Thyroid gland (tissue), 4 donors: ENCODE data around the gene NUBPL. TPM values are rescaled to one million over a fixed set of nuclear protein-coding genes. Genes with fewer than 3 reads are reported as not detected.

Source experiments
- DNase-seq, 2 donors: peaks; one replicate each; pipeline ENCODE4 v3.0.0-alpha.2; 2019
- H3K27ac ChIP-seq, 3 donors: fragments of 200-600 bp; sonication (generic); 1 replicate in 2 of 3; 2 replicates in 1 of 3; pipeline ENCODE4 v1.5.1; 2016 to 2019; ENCODE audit warnings: mild to moderate bottlenecking in 1 of 3, moderate library complexity in 1 of 3
- H3K27me3 ChIP-seq: fragments of 200-600 bp; sonication (generic); one replicate; pipeline ENCODE4 v1.5.1; 2019
- H3K36me3 ChIP-seq, 2 donors: fragments of 200-600 bp; sonication (generic); one replicate each; pipeline ENCODE4 v1.5.1; 2016 to 2019
- H3K4me1 ChIP-seq, 2 donors: fragments of 200-600 bp; sonication (generic); one replicate each; pipeline ENCODE4 v1.5.1; 2017 to 2019
- H3K4me3 ChIP-seq, 3 donors: fragments of 200-600 bp; sonication (generic); replicated peaks in 1 of 3; 1 replicate in 2 of 3; 2 replicates in 1 of 3; pipeline ENCODE4 v1.5.1; 2016; ENCODE audit warnings: mild to moderate bottlenecking in 1 of 3
- H3K9me3 ChIP-seq: fragments of 200-600 bp; sonication (generic); one replicate; pipeline ENCODE4 v1.5.1; 2017
- CTCF ChIP-seq, 6 experiments: fragments of 200-600 bp in 3 of 6; fragments of 450-650 bp in 3 of 6; sonication (generic) in 3 of 6; IDR thresholded peaks; one replicate each; pipeline ENCODE4 v1.5.1; 2016 to 2019; ENCODE audit warnings: antibody characterized with exemption in 6 of 6, mild to moderate bottlenecking in 2 of 6, inconsistent platforms in 1 of 6, moderate library complexity in 1 of 6
- POLR2A ChIP-seq, 2 donors: fragments of 450-650 bp; IDR thresholded peaks; one replicate each; pipeline ENCODE4 v1.6.1; 2017; ENCODE audit warnings: antibody characterized with exemption in 2 of 2, mild to moderate bottlenecking in 2 of 2, moderate library complexity in 1 of 2
- WGBS, 2 donors: methylation state at CpG; one replicate each; pipeline ENCODE4 v1.1.5; 2017; 5-methylcytosine and 5-hydroxymethylcytosine counted together
- intact Hi-C: fragments of 100-400 bp; cut with DNase I; formaldehyde crosslinking; loops from one replicate; pipeline ENCODE4 v1.15.1; 2023
- total RNA-seq, 4 donors: library from RNA; depleted of rRNA; stranded (reverse); fragments of >200 nt; gene quantifications; one replicate each; pipeline ENCODE4 v1.2.3, GENCODE V29; 2016

NUBPL gene
- total RNA-seq, 4 donors from 2014 or later = 12.0 to 27.1 (median 14.2) TPM

GRCh38 chr14:31572955-31573354, 11.8 kb downstream of the NUBPL start:
- WGBS, 2 donors = 87 to 95% methylated on average over 2 of the region's 2 CpGs
- no peaks in the 10 kb centered on the region for H3K9me3 ChIP-seq
- H3K36me3 ChIP-seq = no peaks in the 10 kb centered on the region
- no peaks in the 10 kb centered on the region for H3K4me1 ChIP-seq
- no peak overlapping the region for H3K4me3 ChIP-seq
- DNase-seq = no peak
- intact Hi-C loops = no loop called here
- H3K27me3 ChIP-seq = no peaks in the 10 kb centered on the region
- H3K27ac ChIP-seq = no peak overlapping the region
- TF ChIP-seq POLR2A (IDR thresholded peaks at IDR 0.05) (no peak), CTCF (IDR thresholded peaks at IDR 0.05) (no peak)

GRCh38 chr14:31576949-31577348, 15.7 kb downstream of the NUBPL start:
- TF ChIP-seq POLR2A (IDR thresholded peaks at IDR 0.05) (no peak), CTCF (IDR thresholded peaks at IDR 0.05) (no peak)
- WGBS, 2 donors = 93 to 100% methylated on average over 1 of the region's 1 CpG
- Histone ChIP-seq H3K4me1 (no peaks in the 10 kb centered on the region), H3K4me3 (no peak overlapping the region), H3K36me3 (no peaks in the 10 kb centered on the region), H3K9me3 (no peaks in the 10 kb centered on the region), H3K27me3 (no peaks in the 10 kb centered on the region), H3K27ac (no peak overlapping the region)
- no peak for DNase-seq
- intact Hi-C loops = no loop called here

- 49 to 52% methylated on average over 3 of the region's 3 CpGs for WGBS, 2 donors
- no peaks in the 10 kb centered on the region for H3K4me1 ChIP-seq
- intact Hi-C loops = no loop called here
- H3K9me3 ChIP-seq = no peaks in the 10 kb centered on the region
- H3K36me3 ChIP-seq = no peaks in the 10 kb centered on the region
- TF ChIP-seq CTCF (IDR thresholded peaks at IDR 0.05) (no peak), POLR2A (IDR thresholded peaks at IDR 0.05) (no peak)
- no peaks in the 10 kb centered on the region for H3K27me3 ChIP-seq
- no peak overlapping the region for H3K4me3 ChIP-seq
- DNase-seq = no peak
- H3K27ac ChIP-seq = no peak overlapping the region
These were observed 17.1 kb downstream of the NUBPL start for GRCh38 chr14:31578266-31578665.

- Histone ChIP-seq H3K4me3 (no peak overlapping the region), H3K4me1 (no peaks in the 10 kb centered on the region), H3K36me3 (no peaks in the 10 kb centered on the region), H3K9me3 (no peaks in the 10 kb centered on the region), H3K27me3 (no peaks in the 10 kb centered on the region), H3K27ac (no peak overlapping the region)
- 59 to 71% methylated on average over 7 of the region's 7 CpGs for WGBS, 2 donors
- no peak for DNase-seq
- intact Hi-C loops = no loop called here
- TF ChIP-seq CTCF (IDR thresholded peaks at IDR 0.05) (no peak), POLR2A (IDR thresholded peaks at IDR 0.05) (no peak)
These were observed 17.7 kb downstream of the NUBPL start for GRCh38 chr14:31578792-31579501.

- no peaks in the 10 kb centered on the region for H3K27me3 ChIP-seq
- H3K27ac ChIP-seq = no peak overlapping the region
- H3K4me3 ChIP-seq = no peak overlapping the region
- H3K4me1 ChIP-seq = no peaks in the 10 kb centered on the region
- WGBS, 2 donors = 90 to 100% methylated on average over 3 of the region's 3 CpGs
- H3K9me3 ChIP-seq = no peaks in the 10 kb centered on the region
- no peak for DNase-seq
- TF ChIP-seq CTCF (IDR thresholded peaks at IDR 0.05) (no peak), POLR2A (IDR thresholded peaks at IDR 0.05) (no peak)
- H3K36me3 ChIP-seq = no peaks in the 10 kb centered on the region
- intact Hi-C loops = no loop called here
These were observed 19.0 kb downstream of the NUBPL start for GRCh38 chr14:31580234-31580633.
